ENCODE data around the gene MORN3. TPM values are rescaled to one million over a fixed set of nuclear protein-coding genes. Genes with fewer than 3 reads are reported as not detected.
"Not testable (repeated sequence)": the region's sequence is repeated elsewhere in the genome, so short reads cannot be mapped to it uniquely, and the experiment has no call there.

The MORN3 gene
- total RNA-seq, 4 donors from 2014 or later = 0.40 to 2.3 (median 1.1) TPM

- Histone ChIP-seq H3K27me3 (no peaks in the 10 kb centered on the region), H3K27ac (peak overlapping the region; percentile 85 to 94 (median 88)), H3K36me3 (no peaks in the 10 kb centered on the region), H3K4me1 (peaks cover 24 to 29% of the 10 kb centered on the region in 2 donors), H3K9me3 (no peaks in the 10 kb centered on the region), H3K4me3 (replicated peaks in 1 of 3) (no peak overlapping the region)
- DNase-seq = no peak
- TF ChIP-seq CTCF (IDR thresholded peaks at IDR 0.05) (no peak), POLR2A (IDR thresholded peaks at IDR 0.05) (no peak)
- intact Hi-C loops (cut with DNase I) = loop anchor here (5.0 kb wide), 1 partner anchor 69 kb away; no protein-coding TSS in a partner anchor
- WGBS, 2 donors = 82 to 93% methylated on average over 5 of the region's 6 CpGs
Observed at GRCh38 chr12:121702944-121703343, 33.5 kb upstream of the MORN3 start.

- peak overlapping the region; percentile 85 to 94 (median 88) for H3K27ac ChIP-seq
- H3K9me3 ChIP-seq = no peaks in the 10 kb centered on the region
- TF ChIP-seq CTCF (IDR thresholded peaks at IDR 0.05) (peak in 2 of 6 experiments; percentile 23 to 28), POLR2A (IDR thresholded peaks at IDR 0.05) (peak in 1 of 2 donors; percentile 6)
- WGBS, 2 donors = 74 to 84% methylated on average over 3 of the region's 3 CpGs
- no peaks in the 10 kb centered on the region for H3K27me3 ChIP-seq
- peak in 1 of 2 donors; percentile 41 for DNase-seq
- peaks cover 24 to 32% of the 10 kb centered on the region in 2 donors for H3K4me1 ChIP-seq
- H3K4me3 ChIP-seq (replicated peaks in 1 of 3) = no peak overlapping the region
- intact Hi-C loops (cut with DNase I) = loop anchor here (5.0 kb wide), 1 partner anchor 71 kb away; no protein-coding TSS in a partner anchor
- no peaks in the 10 kb centered on the region for H3K36me3 ChIP-seq
Observed at GRCh38 chr12:121701667-121702277, 32.3 kb upstream of the MORN3 start.

- not testable (repeated sequence) for H3K9me3 ChIP-seq; H3K27me3 ChIP-seq; H3K36me3 ChIP-seq; H3K27ac ChIP-seq; DNase-seq; H3K4me3 ChIP-seq (replicated peaks in 1 of 3)
- H3K4me1 ChIP-seq = peaks cover 21 to 26% of the 10 kb centered on the region in 2 donors
- intact Hi-C loops (cut with DNase I) = loop anchor here (5.0 kb wide), 2 partner anchors 94 to 114 kb away; partner anchors contain the start of gene RHOF
- 88 to 96% methylated on average over 6 of the region's 6 CpGs for WGBS, 2 donors
Observed at GRCh38 chr12:121697861-121698260, 28.4 kb upstream of the MORN3 start.

GRCh38 chr12:121697093-121697698 is 27.7 kb upstream of the MORN3 start:
- WGBS, 2 donors = 41 to 49% methylated on average over 9 of the region's 9 CpGs
- intact Hi-C loops (cut with DNase I) = loop anchor here (5.0 kb wide), 2 partner anchors 95 to 115 kb away; partner anchors contain the start of gene RHOF
- Histone ChIP-seq H3K36me3 (no peaks in the 10 kb centered on the region), H3K4me1 (peaks cover 14 to 20% of the 10 kb centered on the region in 2 donors), H3K27me3 (no peaks in the 10 kb centered on the region), H3K4me3 (replicated peaks in 1 of 3) (no peak overlapping the region), H3K27ac (no peak overlapping the region), H3K9me3 (no peaks in the 10 kb centered on the region)
- peak in 5 of 6 experiments; percentile 17 to 83 (median 49) for TF ChIP-seq CTCF (IDR thresholded peaks at IDR 0.05)
- TF ChIP-seq POLR2A (IDR thresholded peaks at IDR 0.05) = no peak
- no peak for DNase-seq

- Histone ChIP-seq H3K4me3 (replicated peaks in 1 of 3) (no peak overlapping the region), H3K36me3 (no peaks in the 10 kb centered on the region), H3K27me3 (no peaks in the 10 kb centered on the region), H3K9me3 (no peaks in the 10 kb centered on the region), H3K4me1 (peaks cover 0 to 3% of the 10 kb centered on the region in 2 donors), H3K27ac (no peak overlapping the region)
- DNase-seq = peak; percentile 74
- 27 to 46% methylated on average over 7 of the region's 7 CpGs for WGBS, 2 donors
- TF ChIP-seq POLR2A (IDR thresholded peaks at IDR 0.05) (no peak), CTCF (IDR thresholded peaks at IDR 0.05) (no peak)
- intact Hi-C loops (cut with DNase I) = no loop called here
Observed at GRCh38 chr12:121693155-121693687, 23.8 kb upstream of the MORN3 start.

GRCh38 chr12:121692744-121693143 is 23.3 kb upstream of the MORN3 start:
- H3K4me3 ChIP-seq (replicated peaks in 1 of 3); H3K36me3 ChIP-seq; H3K27ac ChIP-seq; H3K4me1 ChIP-seq; H3K9me3 ChIP-seq; intact Hi-C loops (cut with DNase I); H3K27me3 ChIP-seq; DNase-seq: not testable (repeated sequence)
- 62 to 71% methylated on average over 3 of the region's 3 CpGs for WGBS, 2 donors
